K562 (cell line): ENCODE data around the gene SYMPK. TPM values are rescaled to one million over a fixed set of nuclear protein-coding genes. Genes with fewer than 3 reads are reported as not detected.

Experiments used
- CEBPB ChIP-seq: fragments of 450-650 bp; IDR thresholded peaks from 2 replicates; pipeline ENCODE4 v1.6.1; 2016; ENCODE audit warnings: missing genetic modification characterization, missing compliant biosample characterization
- CHD4 ChIP-seq: fragments of 200-600 bp; sonication (generic); IDR thresholded peaks from 3 replicates; pipeline ENCODE4 v1.6.1; 2012; ENCODE audit warnings: low read depth, mild to moderate bottlenecking, mixed read lengths, low read length, inconsistent platforms; ENCODE audit not compliant: insufficient read depth, insufficient replicate concordance, poor library complexity, severe bottlenecking
- DPF2 ChIP-seq: fragments of 450-650 bp; IDR thresholded peaks from 2 replicates; pipeline ENCODE4 v1.6.1; 2016
- HDAC2 ChIP-seq: fragments of 450-650 bp; IDR thresholded peaks from 2 replicates; pipeline ENCODE4 v1.6.1; 2016; ENCODE audit warnings: mild to moderate bottlenecking
- MBD2 ChIP-seq: sonication (generic); IDR thresholded peaks from 2 replicates; pipeline ENCODE4 v1.6.1; 2016; ENCODE audit warnings: low read depth, borderline replicate concordance
- RBBP5 ChIP-seq: fragments of 200-600 bp; sonication (generic); IDR thresholded peaks from 2 replicates; pipeline ENCODE4 v1.6.1; 2012; ENCODE audit warnings: borderline replicate concordance, mild to moderate bottlenecking, low read length, control low read depth, inconsistent platforms; ENCODE audit not compliant: insufficient read depth, poor library complexity, severe bottlenecking
- SMARCA4 ChIP-seq: fragments of 450-650 bp; IDR thresholded peaks from 2 replicates; pipeline ENCODE4 v1.6.1; 2016
- SMARCC2 ChIP-seq: fragments of 450-650 bp; IDR thresholded peaks from 2 replicates; pipeline ENCODE4 v1.6.1; 2017; ENCODE audit warnings: antibody characterized with exemption, moderate library complexity, mild to moderate bottlenecking, low read depth
- SP1 ChIP-seq: sonication (generic); formaldehyde crosslinking; IDR thresholded peaks from 2 replicates; pipeline ENCODE4 v1.8.1; 2022; ENCODE audit warnings: mild to moderate bottlenecking, missing genetic modification reagents
- SPI1 ChIP-seq: IDR thresholded peaks from 2 replicates; pipeline ENCODE4 v1.6.1; 2011; ENCODE audit warnings: low read depth, low read length, control low read depth, borderline replicate concordance
- TFAM ChIP-seq: fragments of 250-450 bp; sonication (Bioruptor Pico); conservative IDR thresholded peaks from 2 replicates; pipeline ENCODE4 v1.5.0; 2021; ENCODE audit warnings: mild to moderate bottlenecking, moderate library complexity
- ZBTB40 ChIP-seq, 2 experiments: fragments of 450-650 bp in 1 of 2; sonication (generic) in 1 of 2; formaldehyde crosslinking in 1 of 2; IDR thresholded peaks; 2 replicates each; pipeline versions ENCODE4 v1.7.1 to v1.9.0; 2016 to 2022; ENCODE audit warnings: inconsistent platforms in 1 of 2, mild to moderate bottlenecking in 1 of 2, missing genetic modification reagents in 1 of 2
- ZNF121 ChIP-seq: sonication (generic); formaldehyde crosslinking; conservative IDR thresholded peaks from 2 replicates; pipeline ENCODE4 v1.8.0; 2022; ENCODE audit warnings: missing genetic modification reagents
- ZNF324 ChIP-seq: fragments of 250-450 bp; sonication (Bioruptor Pico); IDR thresholded peaks from 2 replicates; pipeline ENCODE4 v1.4.0; 2020; ENCODE audit warnings: mild to moderate bottlenecking
- ZNF609 ChIP-seq: sonication (generic); formaldehyde crosslinking; IDR thresholded peaks from 2 replicates; pipeline ENCODE4 v1.8.1; 2023; ENCODE audit warnings: missing genetic modification reagents, mild to moderate bottlenecking, borderline replicate concordance
- polyA plus RNA-seq, 8 experiments: library from polyadenylated mRNA; depleted of rRNA in 4 of 8; stranded (reverse) in 5 of 8; unstranded in 3 of 8; fragments of >200 nt; fragmentation: Nextera tagmentation in 2 of 8; fragmentation: Illumina TruSeq in 1 of 8; extraction: Ambion mirVana in 2 of 8; extraction: Trizol in 1 of 8; gene quantifications; 2 replicates each; pipeline versions ENCODE4 v1.2.1 to v1.2.3, GENCODE V29; 2011 to 2014; ENCODE audit warnings: inconsistent platforms in 1 of 8, missing spikeins in 1 of 8
- total RNA-seq, 7 experiments: library from RNA; depleted of rRNA in 6 of 7; stranded (reverse); fragments of >200 nt in 6 of 7; fragmentation: Illumina TruSeq in 2 of 7; extraction: Trizol in 2 of 7; gene quantifications; 2 replicates each; pipeline versions ENCODE4 v1.2.1 to v1.2.3, GENCODE V29; 2011 to 2021; ENCODE audit warnings: low replicate concordance in 1 of 7

SYMPK gene
- total and polyA plus RNA-seq, 9 of the 15 experiments (the other 6 are each of a cell fraction or from before 2014, with no cell fraction given) = 0.73 to 95.5 (median 58.4) TPM

GRCh38 chr19:45887200-45887710 is 24.3 kb upstream of the SYMPK start (continued):
- TF ChIP-seq RBBP5 = peak; percentile 33
- TF ChIP-seq SPI1 = no peak
- no peak for TF ChIP-seq ZNF609 (CRISPR knock-in tag)
- peak; percentile 64 for TF ChIP-seq SMARCA4
- no peak for TF ChIP-seq TFAM
- no peak for TF ChIP-seq CHD4
- TF ChIP-seq CEBPB = peak; percentile 99
- peak; percentile 37; the same call in 1 of the 2 replicates for TF ChIP-seq SP1 (CRISPR knock-in tag)
- no peak for TF ChIP-seq ZNF324 (CRISPR knock-in tag)
- TF ChIP-seq MBD2 = no peak
- TF ChIP-seq HDAC2 = peak; percentile 82
- TF ChIP-seq SMARCC2 = peak; percentile 61; the same call in 1 of the 2 replicates
- peak; percentile 77; the same call in 1 of the 2 replicates for TF ChIP-seq DPF2
- TF ChIP-seq ZBTB40 (IDR thresholded peaks at IDR 0.05) = no peak
- TF ChIP-seq ZBTB40 (CRISPR knock-in tag; IDR thresholded peaks at IDR 0.05) = no peak
- TF ChIP-seq ZNF121 (CRISPR knock-in tag) = peak; percentile 99
